ENCODE data around the gene PAPPA. TPM values are rescaled to one million over a fixed set of nuclear protein-coding genes. Genes with fewer than 3 reads are reported as not detected.
A peak's percentile ranks its signal among the peaks of the same experiment; 100 is the strongest.

The PAPPA gene
- total and polyA plus RNA-seq, 9 of the 15 experiments (the other 6 are each of a cell fraction or from before 2014, with no cell fraction given): 0.06 to 0.18 (median 0.11) TPM

- TF ChIP-seq MITF (IDR thresholded peaks at IDR 0.05) (peak; percentile 85), SETDB1 (IDR thresholded peaks at IDR 0.05; ENCODE audit: low read length) (no peak), KDM1A (IDR thresholded peaks at IDR 0.05) (peak; percentile 56 to 76; a peak in 3 of 4 replicates), EHMT2 (IDR thresholded peaks at IDR 0.05) (peak; percentile 79), XRCC3 (IDR thresholded peaks at IDR 0.05) (no peak), TEAD2 (tag; IDR thresholded peaks at IDR 0.05) (0 out of 2 replicates have a peak, but pooled peaks have one; percentile 34), ZNF75A (CRISPR knock-in tag; IDR thresholded peaks at IDR 0.05) (0 out of 2 replicates have a peak, but pooled peaks have one; percentile 21), JUND (IDR thresholded peaks at IDR 0.05; ENCODE audit: borderline replicate concordance, low read depth, low read length) (peak; percentile 96), JUND (tag; IDR thresholded peaks at IDR 0.05; ENCODE audit: borderline replicate concordance, low read depth, low read length) (peak; percentile 98), NONO (IDR thresholded peaks at IDR 0.05; ENCODE audit: low read depth in 2 of 2, low read length in 1 of 2) (peak in 1 of 2 experiments; percentile 21; a peak in 1 of 4 replicates), LCOR (CRISPR knock-in tag; IDR thresholded peaks at IDR 0.05) (peak; percentile 67; the same call in 1 of the 2 replicates), CHAMP1 (IDR thresholded peaks at IDR 0.05) (peak; percentile 77), MYC (IDR thresholded peaks at IDR 0.05; ENCODE audit: low read depth, low read length) (peak; percentile 82), MYC (CRISPR knock-in tag; IDR thresholded peaks at IDR 0.05; ENCODE audit: borderline replicate concordance, low read depth) (no peak), DNMT1 (IDR thresholded peaks at IDR 0.05) (no peak), ZNF41 (CRISPR knock-in tag; conservative IDR thresholded peaks at IDR 0.05) (peak; percentile 75), DDX20 (tag; IDR thresholded peaks at IDR 0.05; ENCODE audit: low read depth) (no peak), NR2C2 (CRISPR knock-in tag; IDR thresholded peaks at IDR 0.05) (no peak), NR2C2 (tag; IDR thresholded peaks at IDR 0.05) (peak; percentile 65), MLLT1 (IDR thresholded peaks at IDR 0.05) (peak in 1 of 2 experiments; percentile 43; a peak in 1 of 4 replicates), NCOR1 (IDR thresholded peaks at IDR 0.05) (peak; percentile 94), KDM2B (CRISPR knock-in tag; IDR thresholded peaks at IDR 0.05) (no peak), ZNF239 (CRISPR knock-in tag; IDR thresholded peaks at IDR 0.05) (peak; percentile 9; the same call in 1 of the 2 replicates), NFE2 (IDR thresholded peaks at IDR 0.05; ENCODE audit: low read depth) (0 out of 2 replicates have a peak, but pooled peaks have one; percentile 26), NRF1 (conservative IDR thresholded peaks at IDR 0.05 in 1 of 2, IDR thresholded peaks at IDR 0.05 in 1 of 2) (no peak)
These were observed 268.8 kb downstream of the PAPPA start (continued) for GRCh38 chr9:116422119-116422979.
